SKM-1 treated with dmso at 0.1 percent for 144 hours (cell line): ENCODE measurements around the gene DNMT3A.
"Not testable (repeated sequence)": the region's sequence is repeated elsewhere in the genome, so short reads cannot be mapped to it uniquely, and the experiment has no call there.

Source experiments
- DNase-seq: peaks from one replicate; lab custom pipeline; 2025; ENCODE audit not compliant: unreplicated experiment; lab: John Stamatoyannopoulos, UW

The DNMT3A gene

GRCh38 chr2:25215948-25216679 lies 125.6 kb downstream of the DNMT3A start:
- DNase-seq, result no peak

- DNase-seq, result no peak
These were observed 126.5 kb downstream of the DNMT3A start for GRCh38 chr2:25215232-25215631.

- no peak for DNase-seq
These were observed 128.5 kb downstream of the DNMT3A start for GRCh38 chr2:25213229-25213628.

GRCh38 chr2:25210923-25211322 lies 130.8 kb downstream of the DNMT3A start:
- DNase-seq, result not testable (repeated sequence)

GRCh38 chr2:25207078-25207545 lies 134.6 kb downstream of the DNMT3A start:
- no peak for DNase-seq

GRCh38 chr2:25204190-25204838 lies 137.4 kb downstream of the DNMT3A start:
- DNase-seq, result no peak

GRCh38 chr2:25202275-25202674 lies 139.4 kb downstream of the DNMT3A start:
- no peak for DNase-seq

- DNase-seq, result no peak
These were observed 139.9 kb downstream of the DNMT3A start for GRCh38 chr2:25201794-25202193.

GRCh38 chr2:25201265-25201664 lies 140.5 kb downstream of the DNMT3A start:
- DNase-seq, result no peak

GRCh38 chr2:25198576-25198975 lies 143.1 kb downstream of the DNMT3A start:
- no peak for DNase-seq

- DNase-seq, result no peak
These were observed 143.6 kb downstream of the DNMT3A start for GRCh38 chr2:25198209-25198525.

GRCh38 chr2:25197336-25198208 lies 144.2 kb downstream of the DNMT3A start:
- no peak for DNase-seq

GRCh38 chr2:25194576-25195122 lies 147.1 kb downstream of the DNMT3A start:
- DNase-seq, result no peak

- no peak for DNase-seq
These were observed 151.2 kb downstream of the DNMT3A start for GRCh38 chr2:25190536-25190935.

- DNase-seq, result no peak
These were observed 153.3 kb downstream of the DNMT3A start for GRCh38 chr2:25188405-25188804.

GRCh38 chr2:25187729-25188350 lies 153.9 kb downstream of the DNMT3A start:
- DNase-seq, result no peak

- DNase-seq, result no peak
These were observed 157.5 kb downstream of the DNMT3A start for GRCh38 chr2:25184254-25184653.

GRCh38 chr2:25178976-25179375 lies 162.7 kb downstream of the DNMT3A start:
- DNase-seq, result no peak
